HS-5 (cell line): Measurements from ENCODE around the gene G6PC1.
A peak's percentile ranks its signal among the peaks of the same experiment; 100 is the strongest.
"Not testable (repeated sequence)": the region's sequence is repeated elsewhere in the genome, so short reads cannot be mapped to it uniquely, and the experiment has no call there.

ENCODE experiments used
- DNase-seq: peaks from one replicate; pipeline ENCODE4 v3.0.0-alpha.2; 2012; ENCODE audit warnings: low read depth

The G6PC1 gene

GRCh38 chr17:42901535-42902229 lies 1.1 kb downstream of the G6PC1 start:
- no peak for DNase-seq

DNA sequence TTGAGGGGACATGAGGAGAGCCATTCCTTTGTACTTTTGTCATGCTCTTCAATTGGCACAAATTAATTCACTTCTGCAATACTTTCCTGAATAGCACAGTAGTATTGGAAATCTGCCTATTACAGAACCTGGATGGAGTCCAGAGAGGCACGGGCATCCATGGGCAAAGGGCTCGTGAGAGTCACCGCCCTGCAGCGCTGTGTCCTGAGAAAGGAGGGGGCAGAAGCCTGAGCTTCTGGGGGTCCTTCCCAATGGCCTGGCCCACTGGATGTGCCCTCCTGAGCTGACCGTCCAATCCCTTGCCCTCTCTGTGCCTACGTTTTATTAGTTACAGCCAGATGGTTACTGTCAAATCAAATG lies 3.5 kb downstream of the G6PC1 start:
- no peak for DNase-seq

- DNase-seq, result no peak
Measured at GRCh38 chr17:42906772-42907446, 6.3 kb downstream of the G6PC1 start.

- peak; percentile 11 for DNase-seq
Measured at GRCh38 chr17:42908872-42909700, 8.5 kb downstream of the G6PC1 start.

- no peak for DNase-seq
Measured at GRCh38 chr17:42913522-42913921, 12.9 kb downstream of the G6PC1 start.

GRCh38 chr17:42913981-42914617 lies 13.5 kb downstream of the G6PC1 start:
- DNase-seq, result no peak

DNA sequence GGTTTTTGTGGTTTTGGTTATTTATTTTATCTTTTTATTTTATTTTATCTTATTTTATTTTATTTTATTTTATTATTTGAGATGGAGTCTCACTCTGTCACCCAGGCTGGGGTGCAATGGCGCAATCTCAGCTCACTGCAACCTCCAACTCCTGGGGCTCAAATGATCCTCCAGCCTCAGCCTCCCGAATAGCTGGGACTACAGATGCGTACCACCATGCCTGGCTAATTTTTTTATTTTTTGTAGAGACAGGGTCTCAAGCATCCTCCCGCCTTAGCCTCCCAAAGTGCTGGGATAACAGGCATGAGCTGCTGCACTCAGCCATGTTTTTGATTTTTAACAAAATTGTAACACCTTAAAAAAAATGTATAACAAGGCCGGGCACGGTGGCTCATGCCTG lies 14.7 kb downstream of the G6PC1 start:
- DNase-seq, result not testable (repeated sequence)

DNA sequence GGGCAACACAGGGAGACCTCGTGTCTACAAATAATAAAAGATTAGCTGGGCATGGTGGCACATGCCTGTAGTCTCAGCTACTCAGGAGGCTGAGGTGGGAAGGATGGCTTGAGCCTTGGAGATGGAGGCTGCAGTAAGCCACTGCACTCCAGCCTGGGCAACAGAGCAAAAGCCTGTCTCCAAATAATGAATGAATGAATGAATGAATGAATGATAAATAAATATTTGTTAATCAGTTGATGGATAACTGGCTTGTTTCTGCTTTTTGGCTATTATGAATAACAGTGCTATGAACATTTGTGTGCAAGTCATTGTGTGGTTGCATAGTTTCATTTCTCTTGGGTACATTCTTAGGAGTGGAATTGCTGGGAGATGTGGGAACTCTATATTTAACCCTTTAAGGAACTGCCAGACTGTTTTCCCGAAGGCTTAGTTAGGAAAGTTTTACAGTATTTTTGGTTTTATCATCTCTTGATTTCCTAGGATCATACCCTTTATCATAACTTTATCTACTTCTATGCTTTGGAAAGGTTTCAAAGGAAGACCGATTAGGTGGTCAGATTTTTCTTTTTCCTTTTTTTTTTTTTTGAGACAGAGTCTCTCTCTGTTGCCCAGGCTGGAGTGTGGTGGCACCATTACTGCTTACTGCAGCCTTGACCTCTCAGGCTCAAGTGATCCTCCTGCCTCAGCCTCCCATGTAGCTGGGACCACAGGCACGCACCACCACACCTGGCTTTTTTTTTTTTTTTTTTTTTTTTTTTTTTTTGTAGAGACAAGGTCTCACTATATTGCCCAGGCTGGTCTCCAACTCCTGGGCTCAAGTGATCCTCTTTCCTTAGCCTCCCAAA lies 16.0 kb downstream of the G6PC1 start:
- DNase-seq, result not testable (repeated sequence)

DNA sequence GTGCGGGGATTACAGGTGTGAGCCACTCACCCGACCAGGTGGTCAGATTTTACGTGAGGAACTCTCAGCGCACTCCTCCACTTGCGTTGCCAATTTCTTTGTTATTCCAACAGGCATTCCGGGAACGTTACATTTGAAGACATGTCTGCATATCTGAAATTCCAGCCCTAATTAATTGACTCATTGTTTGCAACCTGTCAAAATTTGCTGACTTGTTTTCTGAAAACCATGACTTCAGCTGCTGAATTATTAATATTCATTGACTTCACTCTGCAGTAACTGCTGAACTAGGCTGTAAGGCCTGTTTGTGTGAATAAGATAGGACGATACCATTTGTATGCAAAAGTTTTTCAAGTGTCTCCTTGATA lies 16.6 kb downstream of the G6PC1 start:
- DNase-seq, result no peak

- DNase-seq, result no peak
Measured at GRCh38 chr17:42918902-42919521, 18.4 kb downstream of the G6PC1 start.

- DNase-seq, result not testable (repeated sequence)
Measured at GRCh38 chr17:42919522-42920077, 19.0 kb downstream of the G6PC1 start.

- DNase-seq, result no peak
Measured at GRCh38 chr17:42920106-42920900, 19.7 kb downstream of the G6PC1 start.

- no peak for DNase-seq
Measured at GRCh38 chr17:42920922-42921321, 20.3 kb downstream of the G6PC1 start.

DNA sequence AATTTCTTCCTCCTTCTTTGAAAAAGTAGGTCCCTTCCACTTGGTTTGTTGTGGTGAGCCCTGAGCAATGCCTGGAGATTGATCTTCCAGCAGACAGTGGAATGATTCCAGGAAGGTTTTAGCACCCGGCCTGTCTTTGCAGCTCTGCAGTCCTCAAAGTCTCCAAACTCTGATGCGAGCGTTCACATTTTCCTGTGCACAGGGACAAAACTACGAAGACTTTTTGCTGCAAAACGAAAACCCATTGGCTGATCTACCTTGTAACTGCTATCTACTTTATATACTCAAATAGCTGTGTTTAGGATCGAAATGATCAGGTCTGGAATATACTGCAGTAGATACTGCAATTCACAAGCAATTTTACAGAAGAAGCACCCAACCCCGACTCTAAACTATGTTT lies 21.7 kb downstream of the G6PC1 start:
- DNase-seq, result no peak

- DNase-seq, result not testable (repeated sequence)
Measured at GRCh38 chr17:42923472-42923871, 22.9 kb downstream of the G6PC1 start.

GRCh38 chr17:42924891-42925290 lies 24.3 kb downstream of the G6PC1 start:
- no peak for DNase-seq

- peak; percentile 16 for DNase-seq
Measured at GRCh38 chr17:42928714-42929496, 28.3 kb downstream of the G6PC1 start.

DNA sequence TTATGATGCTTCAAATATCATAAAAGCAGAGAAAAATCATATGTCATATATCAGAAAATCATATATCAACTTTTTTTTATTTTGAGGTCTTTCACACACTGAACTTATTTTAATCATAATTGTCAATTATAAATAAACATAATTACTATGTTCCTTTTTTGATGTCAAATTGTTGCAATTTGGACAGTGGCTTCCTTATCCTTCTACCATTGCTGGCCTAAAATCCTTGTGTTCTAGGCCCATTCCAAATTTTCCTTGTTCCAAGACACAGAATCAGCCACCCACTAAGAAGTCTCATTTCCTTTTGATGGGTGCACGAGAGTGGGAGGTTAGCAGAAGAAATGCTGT lies 28.9 kb downstream of the G6PC1 start:
- no peak for DNase-seq
